Lower lobe of right lung (tissue), 2 donors: ENCODE results near the gene POM121C. TPM values are rescaled to one million over a fixed set of nuclear protein-coding genes. Genes with fewer than 3 reads are reported as not detected.
"Not testable (repeated sequence)": the region's sequence is repeated elsewhere in the genome, so short reads cannot be mapped to it uniquely, and the experiment has no call there.

Source experiments
- ATAC-seq, 2 donors: fragments of 200-7000 bp; cut with Tn5 transposase; one replicate each; pipeline ENCODE4 v1.9.1; 2020 to 2022; ENCODE audit warnings: mild to moderate bottlenecking in 2 of 2, moderate library complexity in 2 of 2
- DNase-seq: peaks from one replicate; pipeline ENCODE4 v3.0.0-alpha.2; 2020
- H3K27ac ChIP-seq: fragments of 200-600 bp; one replicate; pipeline ENCODE4 v1.8.0; 2022
- H3K27me3 ChIP-seq: fragments of 200-600 bp; one replicate; pipeline ENCODE4 v1.8.0; 2022; ENCODE audit warnings: low read depth
- H3K36me3 ChIP-seq: fragments of 200-600 bp; one replicate; pipeline ENCODE4 v1.8.0; 2022; ENCODE audit warnings: mild to moderate bottlenecking
- H3K4me1 ChIP-seq: fragments of 200-600 bp; one replicate; pipeline ENCODE4 v1.8.0; 2022
- H3K4me3 ChIP-seq: fragments of 200-600 bp; one replicate; pipeline ENCODE4 v1.8.0; 2022; ENCODE audit warnings: mild to moderate bottlenecking
- H3K9me3 ChIP-seq: fragments of 200-600 bp; one replicate; pipeline ENCODE4 v1.8.0; 2022
- intact Hi-C: fragments of 100-400 bp; cut with DNase I; formaldehyde crosslinking; loops from one replicate; pipeline ENCODE4 v1.11.0; 2022
- total RNA-seq: library from RNA; stranded (reverse); fragmentation: NEBNext Ultra II Directional; extraction: Animal tissue kit (Norgen Biotek cat#: 25700); gene quantifications from one replicate; pipeline ENCODE4 v1.2.1, GENCODE V29; 2021
- TF ChIP-seq, protein P1 (sequence below): fragments of 200-600 bp; IDR thresholded peaks from one replicate; pipeline ENCODE4 v1.8.0; 2022; ENCODE audit warnings: antibody characterized with exemption, mild to moderate bottlenecking
- donor health status: DM: no; HTN: yes; CAD: no; lungs with severe emphysema.

The POM121C gene
- total RNA-seq, 1 donor from 2014 or later: 35.7 TPM

- ATAC-seq: peak in 1 of 2 donors; percentile 6
Observed at GRCh38 chr7:75485355-75485978, 632 bp downstream of the POM121C start.

GRCh38 chr7:75480313-75480712, 5.8 kb downstream of the POM121C start:
- H3K36me3 ChIP-seq, H3K27ac ChIP-seq, H3K9me3 ChIP-seq, H3K27me3 ChIP-seq, H3K4me3 ChIP-seq, ATAC-seq, DNase-seq, intact Hi-C loops, H3K4me1 ChIP-seq: not testable (repeated sequence)

More at GRCh38 chr7:75485355-75485978, 632 bp downstream of the POM121C start:
- H3K9me3 ChIP-seq, H3K27me3 ChIP-seq, H3K4me1 ChIP-seq, intact Hi-C loops, DNase-seq, H3K36me3 ChIP-seq: not testable (repeated sequence)
- Histone ChIP-seq H3K4me3 (peak overlapping the region; percentile 80), H3K27ac (peak overlapping the region; percentile 80)

- H3K27ac ChIP-seq, DNase-seq, H3K4me3 ChIP-seq, H3K27me3 ChIP-seq, intact Hi-C loops, ATAC-seq, H3K4me1 ChIP-seq, H3K9me3 ChIP-seq: not testable (repeated sequence)
- H3K36me3 ChIP-seq: peaks cover 29% of the 10 kb centered on the region
Observed at GRCh38 chr7:75477457-75477856, 8.6 kb downstream of the POM121C start.

- DNase-seq, intact Hi-C loops, H3K9me3 ChIP-seq, H3K27me3 ChIP-seq, ATAC-seq, H3K4me1 ChIP-seq, H3K4me3 ChIP-seq, H3K27ac ChIP-seq: not testable (repeated sequence)
- peaks cover 39% of the 10 kb centered on the region for H3K36me3 ChIP-seq
Observed at GRCh38 chr7:75470166-75470565, 15.9 kb downstream of the POM121C start.

- H3K4me3 ChIP-seq, intact Hi-C loops: not testable (repeated sequence)
Observed at GRCh38 chr7:75460541-75460940, 25.6 kb downstream of the POM121C start.

DNA sequence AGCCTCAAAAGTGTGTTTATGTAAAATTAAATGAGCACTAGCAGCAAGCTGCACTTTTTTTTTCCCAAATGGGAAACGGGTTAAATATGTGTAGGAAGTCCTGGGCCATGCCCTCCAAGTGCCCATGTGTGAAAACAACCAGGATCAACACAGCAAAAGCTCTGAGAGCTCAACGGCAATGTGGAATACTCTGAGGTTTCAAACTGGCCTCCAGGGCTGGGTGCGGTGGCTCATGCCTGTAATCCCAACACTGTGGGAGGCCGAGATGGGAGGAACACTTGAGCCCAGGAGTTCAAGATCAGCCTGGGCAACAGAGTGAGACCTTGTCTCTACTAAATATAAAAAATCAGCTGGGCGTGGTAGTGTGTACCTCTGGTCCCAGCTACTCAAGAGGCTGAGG, 28.1 kb downstream of the POM121C start:
- intact Hi-C loops, ATAC-seq, H3K9me3 ChIP-seq, H3K36me3 ChIP-seq, H3K27ac ChIP-seq, H3K27me3 ChIP-seq, H3K4me3 ChIP-seq, DNase-seq, H3K4me1 ChIP-seq: not testable (repeated sequence)

More at GRCh38 chr7:75460541-75460940, 25.6 kb downstream of the POM121C start:
- not testable (repeated sequence) for H3K4me1 ChIP-seq, H3K9me3 ChIP-seq, DNase-seq, ATAC-seq, H3K27ac ChIP-seq, H3K36me3 ChIP-seq, H3K27me3 ChIP-seq

DNA sequence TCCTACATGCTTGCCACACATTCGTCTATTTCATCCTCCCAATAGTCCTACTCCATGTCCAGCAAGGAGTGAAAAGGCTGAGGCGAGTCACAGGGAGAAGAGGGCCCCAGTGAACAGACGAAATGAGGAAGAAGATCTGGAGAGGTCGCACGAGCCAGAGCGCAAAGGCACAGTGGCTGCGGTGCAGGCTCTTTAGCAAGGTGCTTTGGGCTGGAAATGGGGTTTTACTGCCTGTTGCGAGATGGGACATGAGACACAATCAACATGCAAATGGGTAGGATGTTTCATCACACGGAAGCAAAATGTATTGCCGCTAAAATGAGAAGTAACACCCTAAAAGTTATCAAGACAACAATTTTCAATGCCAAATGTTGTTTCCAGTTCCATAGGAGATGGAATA, 29.7 kb downstream of the POM121C start:
- intact Hi-C loops, H3K4me3 ChIP-seq, DNase-seq, H3K36me3 ChIP-seq, H3K27ac ChIP-seq, H3K27me3 ChIP-seq, H3K9me3 ChIP-seq, H3K4me1 ChIP-seq: not testable (repeated sequence)
- ATAC-seq: peak; percentile 38 to 53

DNA sequence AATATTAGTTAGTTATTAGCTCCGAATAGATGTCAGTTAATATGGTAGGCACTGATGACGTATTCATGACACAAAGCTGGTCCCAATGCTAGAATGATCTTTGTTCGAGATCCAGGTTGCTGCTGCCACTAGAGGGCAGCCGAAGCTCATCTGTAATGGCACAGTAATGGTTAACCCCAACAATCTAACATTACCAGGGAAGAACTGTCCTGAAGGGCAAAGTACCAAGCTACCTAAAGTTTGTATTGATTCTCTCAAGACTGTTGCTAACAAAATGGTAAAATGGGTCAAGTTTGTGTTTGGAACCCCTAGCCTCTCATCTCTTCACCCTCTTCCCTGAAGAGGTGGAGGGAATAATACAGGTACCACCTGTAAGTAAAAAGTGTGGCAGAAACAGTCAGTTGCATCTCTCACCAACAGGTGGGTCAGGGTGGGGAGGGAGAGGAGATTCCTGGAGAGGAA, 33.6 kb downstream of the POM121C start:
- H3K27ac ChIP-seq, H3K4me3 ChIP-seq, H3K9me3 ChIP-seq, H3K4me1 ChIP-seq, H3K27me3 ChIP-seq, H3K36me3 ChIP-seq, DNase-seq, intact Hi-C loops: not testable (repeated sequence)
- ATAC-seq: peak; percentile 80 to 86
- TF ChIP-seq, protein P1, sequence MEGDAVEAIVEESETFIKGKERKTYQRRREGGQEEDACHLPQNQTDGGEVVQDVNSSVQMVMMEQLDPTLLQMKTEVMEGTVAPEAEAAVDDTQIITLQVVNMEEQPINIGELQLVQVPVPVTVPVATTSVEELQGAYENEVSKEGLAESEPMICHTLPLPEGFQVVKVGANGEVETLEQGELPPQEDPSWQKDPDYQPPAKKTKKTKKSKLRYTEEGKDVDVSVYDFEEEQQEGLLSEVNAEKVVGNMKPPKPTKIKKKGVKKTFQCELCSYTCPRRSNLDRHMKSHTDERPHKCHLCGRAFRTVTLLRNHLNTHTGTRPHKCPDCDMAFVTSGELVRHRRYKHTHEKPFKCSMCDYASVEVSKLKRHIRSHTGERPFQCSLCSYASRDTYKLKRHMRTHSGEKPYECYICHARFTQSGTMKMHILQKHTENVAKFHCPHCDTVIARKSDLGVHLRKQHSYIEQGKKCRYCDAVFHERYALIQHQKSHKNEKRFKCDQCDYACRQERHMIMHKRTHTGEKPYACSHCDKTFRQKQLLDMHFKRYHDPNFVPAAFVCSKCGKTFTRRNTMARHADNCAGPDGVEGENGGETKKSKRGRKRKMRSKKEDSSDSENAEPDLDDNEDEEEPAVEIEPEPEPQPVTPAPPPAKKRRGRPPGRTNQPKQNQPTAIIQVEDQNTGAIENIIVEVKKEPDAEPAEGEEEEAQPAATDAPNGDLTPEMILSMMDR: peak; percentile 49

DNA sequence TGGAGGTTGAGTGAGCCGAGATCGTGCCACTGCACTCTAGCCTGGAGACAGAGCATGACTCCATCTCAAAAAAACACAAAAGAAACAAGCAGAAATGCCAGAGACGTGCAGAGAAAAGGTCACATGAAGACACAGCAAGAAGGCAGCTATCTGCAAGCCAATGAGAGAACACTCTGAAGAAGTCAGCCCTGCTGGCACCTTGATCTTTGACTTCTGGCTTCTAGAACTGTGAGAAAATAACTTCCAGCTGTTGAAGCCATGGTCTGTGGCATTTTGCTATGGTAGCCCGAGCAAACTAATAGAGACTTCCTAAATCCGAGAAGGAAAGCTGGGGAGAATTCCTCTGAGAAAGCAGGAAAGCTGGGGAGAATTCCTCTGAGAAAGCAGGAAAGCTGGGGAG, 36.2 kb downstream of the POM121C start:
- DNase-seq: not testable (repeated sequence)

GRCh38 chr7:75442465-75443111, 43.5 kb downstream of the POM121C start:
- DNase-seq, H3K27me3 ChIP-seq, intact Hi-C loops, H3K4me1 ChIP-seq, H3K9me3 ChIP-seq: not testable (repeated sequence)
- Histone ChIP-seq H3K27ac (peak overlapping the region; percentile 84), H3K4me3 (peak overlapping the region; percentile 64), H3K36me3 (peaks cover 33% of the 10 kb centered on the region)
- peak; percentile 98 to 99 for ATAC-seq

More for the DNA sequence above, 36.2 kb downstream of the POM121C start:
- H3K27me3 ChIP-seq, H3K9me3 ChIP-seq, H3K36me3 ChIP-seq, intact Hi-C loops, H3K4me1 ChIP-seq, H3K27ac ChIP-seq, H3K4me3 ChIP-seq, ATAC-seq: not testable (repeated sequence)

GRCh38 chr7:75442101-75442464, 44.0 kb downstream of the POM121C start:
- H3K9me3 ChIP-seq, H3K27me3 ChIP-seq, intact Hi-C loops, DNase-seq, H3K4me1 ChIP-seq: not testable (repeated sequence)
- Histone ChIP-seq H3K27ac (peak overlapping the region; percentile 84), H3K4me3 (peak overlapping the region; percentile 64), H3K36me3 (peaks cover 38% of the 10 kb centered on the region)
- peak; percentile 68 to 83 for ATAC-seq

- intact Hi-C loops, H3K9me3 ChIP-seq, H3K4me1 ChIP-seq, ATAC-seq, H3K27me3 ChIP-seq, DNase-seq, H3K27ac ChIP-seq, H3K4me3 ChIP-seq: not testable (repeated sequence)
- H3K36me3 ChIP-seq: peaks cover 69% of the 10 kb centered on the region
Observed at GRCh38 chr7:75439000-75439399, 47.1 kb downstream of the POM121C start.

GRCh38 chr7:75423481-75423880, 62.6 kb downstream of the POM121C start:
- DNase-seq, H3K4me1 ChIP-seq, intact Hi-C loops, H3K4me3 ChIP-seq, ATAC-seq, H3K27me3 ChIP-seq, H3K9me3 ChIP-seq, H3K27ac ChIP-seq: not testable (repeated sequence)
- peaks cover 38% of the 10 kb centered on the region for H3K36me3 ChIP-seq
